Left renal cortex interstitium (tissue), 4 donors: Measurements from ENCODE around the gene HOXB1. TPM values are rescaled to one million over a fixed set of nuclear protein-coding genes. Genes with fewer than 3 reads are reported as not detected.
"Not testable (repeated sequence)": the region's sequence is repeated elsewhere in the genome, so short reads cannot be mapped to it uniquely, and the experiment has no call there.

ENCODE experiments used
- DNase-seq, 4 donors: peaks; one replicate each; pipeline ENCODE4 v3.0.0-alpha.2; 2013; ENCODE audit warnings: low read depth in 4 of 4, low spot score in 2 of 4, missing footprints in 1 of 4
- polyA plus RNA-seq, 4 donors: library from polyadenylated mRNA; unstranded; fragments of 120-200 nt; gene quantifications; one replicate each; pipeline ENCODE4 v1.2.1, GENCODE V29; 2013; ENCODE audit not compliant: insufficient read length in 4 of 4

HOXB1 gene
- polyA plus RNA-seq, 4 donors, result 0.17 to 0.58 (median 0.40) TPM

DNA sequence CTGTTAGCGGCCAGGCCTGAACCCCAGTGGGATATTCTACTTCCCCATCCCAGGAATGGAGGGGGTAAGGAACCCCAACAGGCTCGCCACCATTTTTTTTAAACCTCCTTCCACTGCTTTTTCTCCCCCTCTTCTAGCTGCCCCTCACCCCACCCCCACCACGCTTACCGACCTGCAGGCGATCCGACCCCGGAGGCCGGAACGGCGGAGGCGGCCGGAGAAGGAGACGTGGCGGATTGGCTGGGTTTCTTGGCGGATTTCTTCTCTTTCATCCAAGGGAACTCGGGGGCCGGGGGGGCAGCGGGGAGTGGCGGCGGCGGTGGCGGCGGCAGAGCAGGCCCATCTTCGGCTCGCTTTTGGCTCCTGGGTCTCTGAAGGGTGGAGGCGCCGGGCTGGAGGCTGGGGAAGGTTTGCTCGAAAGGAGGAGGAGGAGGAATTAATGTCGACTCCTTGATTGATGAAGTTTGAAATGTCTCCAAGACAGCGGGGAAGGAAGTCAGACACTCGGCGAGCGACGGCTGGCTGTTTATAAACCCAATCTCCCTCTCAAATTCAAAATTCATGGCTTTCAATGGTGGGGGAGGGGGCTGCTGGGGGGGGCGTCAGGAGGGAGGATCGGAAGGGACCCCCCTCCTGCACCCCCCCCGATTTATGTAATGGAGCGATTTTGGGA is 13.7 kb upstream of the HOXB1 start:
- no peak for DNase-seq

GRCh38 chr17:48543854-48544348 is 13.1 kb upstream of the HOXB1 start:
- no peak for DNase-seq

DNA sequence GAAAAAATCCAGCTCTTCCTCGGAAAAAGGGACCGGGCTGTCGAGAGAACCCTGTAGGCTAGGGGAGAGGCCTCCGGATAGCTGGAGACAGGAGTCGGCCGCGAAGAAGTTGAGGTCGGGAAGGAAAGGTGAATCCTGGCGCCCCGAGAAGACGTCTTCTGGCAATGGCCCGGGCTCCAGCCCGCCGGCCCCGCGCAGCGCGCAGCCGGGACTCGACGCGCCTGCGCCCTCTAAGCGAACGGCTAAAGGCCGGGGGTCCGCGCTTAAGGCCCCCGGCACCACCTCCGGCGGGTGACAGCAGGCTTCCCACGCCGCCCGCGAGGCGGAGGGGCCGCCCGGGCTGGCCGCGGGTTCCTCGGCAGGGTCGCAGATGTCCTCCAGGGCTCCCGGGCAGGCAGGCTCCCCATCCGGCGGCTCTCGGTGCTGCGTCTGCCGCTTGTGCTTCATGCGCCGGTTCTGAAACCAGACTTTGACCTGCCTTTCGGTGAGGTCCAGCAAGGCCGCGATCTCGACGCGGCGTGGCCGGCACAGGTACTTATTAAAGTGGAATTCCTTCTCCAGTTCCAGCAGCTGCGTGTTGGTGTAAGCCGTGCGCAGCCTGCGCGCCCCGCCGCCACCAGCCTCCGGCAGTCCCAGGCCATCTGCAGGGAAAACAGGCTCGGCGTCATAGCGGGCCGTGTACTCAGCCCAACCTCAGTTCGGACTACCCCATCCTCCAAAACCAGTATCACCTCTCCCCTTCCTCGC is 12.5 kb upstream of the HOXB1 start:
- DNase-seq, result no peak

- DNase-seq, result no peak
These were observed 11.9 kb upstream of the HOXB1 start for GRCh38 chr17:48542698-48543106.

DNA sequence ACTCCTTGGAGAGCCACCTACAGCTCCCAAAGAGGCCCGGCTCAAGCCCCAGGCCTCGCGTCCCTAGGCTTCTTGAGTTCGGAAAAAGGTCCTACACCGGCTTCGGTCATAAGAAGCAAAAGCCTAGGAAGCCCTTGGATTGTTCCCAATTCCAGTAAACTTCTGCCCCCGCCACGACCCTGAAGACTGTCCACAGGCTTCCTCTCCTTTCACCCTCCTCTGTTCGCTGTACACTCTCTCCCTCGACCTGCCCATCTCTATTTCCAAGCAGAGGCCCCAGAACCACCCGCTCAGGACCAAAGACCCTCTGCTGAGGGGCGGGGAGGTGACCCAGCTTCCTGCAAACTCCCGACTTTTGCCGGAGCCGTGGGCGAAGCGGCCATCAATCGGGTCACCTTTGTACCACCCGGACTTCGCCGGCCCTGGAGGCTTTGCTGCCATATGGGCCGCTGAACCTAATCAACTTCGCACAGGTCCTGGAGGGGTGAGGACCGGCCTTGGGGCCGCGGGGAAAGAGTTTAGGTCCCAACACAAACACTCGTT is 11.4 kb upstream of the HOXB1 start:
- DNase-seq, result no peak

- DNase-seq, result no peak
These were observed 10.8 kb upstream of the HOXB1 start for GRCh38 chr17:48541577-48542113.

GRCh38 chr17:48541036-48541576 is 10.3 kb upstream of the HOXB1 start:
- no peak for DNase-seq

- DNase-seq, result no peak
These were observed 9.4 kb upstream of the HOXB1 start for GRCh38 chr17:48540213-48540612.

GRCh38 chr17:48539177-48539576 is 8.4 kb upstream of the HOXB1 start:
- DNase-seq, result no peak

DNA sequence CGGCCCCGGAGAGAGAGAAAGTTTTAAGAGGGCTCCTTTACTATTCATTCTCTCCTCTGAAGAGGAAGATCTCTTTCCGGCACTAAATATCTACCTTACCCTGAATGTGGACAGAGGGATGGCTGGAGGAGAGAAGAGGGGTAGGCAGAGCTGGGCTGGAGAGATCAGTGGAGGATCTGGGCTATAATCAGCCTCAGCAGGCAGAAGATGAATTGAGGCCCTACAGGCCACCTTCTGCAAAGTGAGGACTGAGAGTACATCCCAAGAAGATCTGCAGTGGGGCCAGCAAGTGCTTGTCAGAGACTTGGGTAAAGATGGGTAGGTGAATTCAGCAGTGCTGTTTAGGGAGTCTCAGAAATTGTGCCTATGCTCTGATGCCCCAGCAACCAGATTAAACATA is 6.5 kb upstream of the HOXB1 start:
- DNase-seq, result no peak

DNA sequence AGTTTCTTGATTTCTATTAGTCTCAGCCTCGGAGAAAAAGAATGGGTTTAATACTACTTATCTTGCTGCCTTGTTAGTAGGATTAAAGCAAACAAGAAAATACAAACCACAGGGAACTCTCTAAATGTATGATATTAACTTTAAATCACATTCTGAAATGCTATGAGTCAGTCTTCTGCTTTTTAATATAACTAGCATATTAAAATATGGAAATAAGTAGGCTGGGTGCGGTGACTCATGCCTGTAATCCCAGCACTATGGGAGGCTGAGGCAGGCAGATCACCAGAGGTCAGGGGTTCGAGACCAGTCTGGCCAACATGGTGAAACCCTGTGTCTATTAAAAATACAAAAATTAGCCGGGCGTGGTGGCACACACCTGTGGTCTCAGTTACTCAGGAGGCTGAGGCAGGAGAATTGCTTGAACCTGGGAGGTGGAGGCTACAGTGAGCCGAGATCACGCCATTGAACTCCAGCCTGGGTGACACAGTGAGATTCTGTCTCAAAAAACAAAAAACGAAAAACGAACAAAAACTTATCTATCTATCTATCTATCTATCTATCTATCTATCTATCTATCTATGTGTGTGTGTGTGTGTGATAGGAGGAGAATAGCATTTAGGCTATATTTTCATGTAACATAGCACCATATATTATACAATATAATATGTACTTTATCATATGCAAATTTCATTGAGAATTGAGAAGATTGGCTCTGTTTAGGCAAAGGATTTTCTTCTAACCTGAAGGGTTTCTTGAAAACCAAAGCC is 5.2 kb upstream of the HOXB1 start:
- DNase-seq, result not testable (repeated sequence)

DNA sequence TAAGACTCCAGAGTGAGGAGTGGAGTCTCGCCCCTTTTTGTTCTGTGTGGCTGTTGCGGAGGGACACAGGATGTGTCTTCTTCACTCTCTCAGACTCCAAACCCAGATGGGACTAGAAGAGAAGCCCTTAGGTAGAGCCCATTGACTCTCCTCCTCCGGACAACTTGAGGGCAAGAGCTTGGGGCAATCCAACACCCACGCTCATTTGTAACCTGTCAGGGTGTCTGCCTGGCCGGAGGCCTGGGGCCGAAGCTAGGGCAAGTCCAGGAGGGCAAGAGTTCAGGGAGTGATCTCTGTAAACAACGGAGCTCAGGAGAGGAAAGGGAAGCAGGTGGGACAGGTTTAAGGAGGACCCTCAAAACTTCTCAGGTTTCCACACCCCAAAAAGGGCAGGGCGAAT is 1.4 kb upstream of the HOXB1 start:
- DNase-seq, result no peak

DNA sequence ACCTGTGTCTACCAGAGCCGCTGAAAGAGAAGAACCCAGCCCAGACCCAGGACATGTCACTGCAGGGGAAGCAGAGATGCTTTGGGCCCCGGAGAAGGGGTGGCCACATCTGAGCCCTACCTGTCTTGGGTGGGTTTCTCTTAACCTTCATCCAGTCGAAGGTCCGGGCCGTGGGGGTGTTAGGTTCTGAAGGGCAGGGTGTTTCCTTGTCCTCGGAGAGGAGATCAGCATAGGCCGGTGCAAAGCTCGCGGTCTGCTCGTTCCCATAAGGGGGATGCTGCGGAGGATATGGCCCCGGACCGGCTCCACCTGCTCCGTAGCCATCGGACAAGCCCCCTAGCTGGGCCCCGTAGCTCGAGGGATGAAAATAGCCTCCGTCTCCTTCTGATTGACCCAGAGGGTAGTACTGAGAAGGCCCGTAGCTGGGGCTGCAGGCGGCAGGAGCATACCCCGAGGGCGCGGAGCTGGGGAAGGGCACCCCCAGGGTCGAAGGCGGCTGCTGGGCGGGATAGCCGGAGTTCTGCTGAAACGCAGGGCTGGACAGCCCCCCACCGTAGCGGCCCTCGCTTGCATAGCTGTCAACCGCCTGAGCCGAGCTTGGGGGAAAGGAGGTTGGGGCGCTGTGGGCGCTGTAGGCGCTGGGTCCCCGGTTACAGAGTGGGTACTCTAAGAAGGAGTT is 464 bp downstream of the HOXB1 start:
- no peak for DNase-seq

DNA sequence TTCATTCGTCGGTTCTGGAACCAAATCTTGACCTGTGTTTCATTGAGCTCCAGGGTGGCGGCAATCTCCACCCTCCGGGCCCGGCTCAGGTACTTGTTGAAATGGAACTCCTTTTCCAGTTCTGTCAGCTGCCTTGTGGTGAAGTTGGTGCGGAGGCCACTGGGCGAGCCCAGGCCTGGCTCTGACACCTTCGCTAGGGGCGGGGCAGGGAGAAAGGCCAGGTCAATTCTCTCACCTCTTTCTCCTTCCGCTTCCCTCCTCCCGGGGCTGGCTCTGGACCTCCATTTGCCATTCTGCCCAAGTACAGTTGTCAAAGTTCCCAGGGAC is 1.2 kb downstream of the HOXB1 start:
- no peak for DNase-seq

DNA sequence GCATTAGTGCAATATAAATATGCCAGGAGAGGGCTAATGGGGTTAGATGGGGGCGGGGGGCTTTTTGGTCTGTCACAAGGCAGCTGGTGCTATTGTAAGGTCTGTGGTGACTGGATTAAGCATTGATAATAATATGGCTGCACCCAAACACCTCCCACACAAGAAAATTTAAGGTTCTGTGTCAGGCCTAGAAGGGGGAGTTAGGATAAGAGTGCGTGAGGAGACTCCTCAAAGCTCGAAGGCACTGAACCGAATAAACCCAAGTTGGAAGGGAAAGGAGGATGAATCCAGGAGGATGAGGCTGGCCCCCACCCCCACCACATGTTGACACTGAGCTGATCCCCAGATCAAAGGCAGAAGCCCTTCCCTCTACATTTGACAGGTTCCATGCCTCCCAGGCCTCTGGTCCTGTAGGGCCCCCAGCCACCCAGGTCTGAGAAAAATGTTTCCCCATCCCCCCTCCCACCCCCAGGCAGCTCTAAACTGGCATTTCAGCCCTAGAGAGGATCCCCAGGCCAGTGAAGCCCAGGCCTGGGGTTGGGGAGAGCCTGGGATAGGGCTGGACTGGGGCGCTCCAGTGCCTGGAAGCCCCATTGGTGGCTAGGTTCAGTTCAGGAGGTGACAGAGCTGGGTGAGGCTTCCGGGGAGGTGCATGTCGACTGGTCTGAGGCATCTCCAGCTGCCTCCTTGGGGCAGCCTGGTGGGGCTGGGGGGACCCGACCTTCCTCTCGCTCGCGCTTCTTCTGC is 1.7 kb downstream of the HOXB1 start:
- no peak for DNase-seq

DNA sequence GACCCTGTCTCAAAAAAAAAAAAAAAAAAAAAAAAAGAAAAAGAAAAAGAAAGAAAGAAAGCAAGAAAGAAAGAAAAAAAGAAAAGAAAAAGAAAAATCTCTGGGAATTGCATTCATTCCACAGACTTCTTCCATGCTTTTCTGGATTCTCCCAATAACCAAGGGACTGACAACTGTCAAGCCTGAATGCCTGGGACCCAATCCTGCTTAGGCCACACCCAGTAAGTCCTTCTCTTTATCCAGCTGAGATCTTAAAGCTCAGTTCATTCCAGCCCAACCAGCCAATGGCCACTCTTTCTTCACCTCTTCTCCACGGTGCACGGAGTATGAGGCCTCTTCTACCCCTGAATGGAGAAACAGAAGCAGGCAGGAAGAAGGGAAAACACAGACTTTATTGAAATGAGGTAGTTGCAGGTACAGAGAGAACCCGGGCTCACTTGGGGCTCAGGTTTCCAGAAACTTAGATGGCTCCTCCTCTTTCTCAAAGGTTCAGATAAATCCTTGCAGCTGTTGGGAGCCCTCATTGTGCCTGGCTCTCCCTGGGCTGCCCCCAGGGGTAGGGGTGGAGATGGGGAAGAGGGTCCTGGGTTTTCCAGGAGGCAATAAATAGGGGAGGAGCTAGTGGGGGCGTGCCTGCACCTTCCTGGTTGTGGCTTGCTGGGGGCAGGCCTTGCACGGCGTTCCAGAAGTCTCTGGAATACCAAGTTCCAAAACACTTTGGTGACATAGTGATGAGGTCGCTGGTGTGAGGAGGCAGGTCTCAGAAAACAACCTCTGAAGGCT is 2.5 kb downstream of the HOXB1 start:
- DNase-seq, result no peak

- DNase-seq, result no peak
These were observed 3.3 kb downstream of the HOXB1 start for GRCh38 chr17:48527547-48527932.

- no peak for DNase-seq
These were observed 3.9 kb downstream of the HOXB1 start for GRCh38 chr17:48526608-48527546.
